ENCODE results near the gene ETV6. TPM values are rescaled to one million over a fixed set of nuclear protein-coding genes. Genes with fewer than 3 reads are reported as not detected.

Gene ETV6
- total RNA-seq, 8 experiments from 2014 or later, result 2.9 to 18.6 (median 4.9) TPM

- Histone ChIP-seq H3K27ac (no peak overlapping the region), H3K4me3 (no peak overlapping the region), H3K4me1 (replicated peaks in 1 of 2) (peaks cover 9% of the 10 kb centered on the region in 2 donors)
- in situ Hi-C loops (cut with MboI; ENCODE audit: low pct_unique_long_range_greater_than_20kb in 2 of 9, low sequenced_read_pairs in 9 of 9, unreplicated experiment in 9 of 9), result no loop called here
- WGBS, 10 experiments, result 44 to 100% (median 72%) methylated on average over 2 to 5 of the region's 5 CpGs
- ATAC-seq (replicated peaks in 6 of 8), result no peak
These were observed 226.8 kb downstream of the ETV6 start for GRCh38 chr12:11876307-11876706.

DNA sequence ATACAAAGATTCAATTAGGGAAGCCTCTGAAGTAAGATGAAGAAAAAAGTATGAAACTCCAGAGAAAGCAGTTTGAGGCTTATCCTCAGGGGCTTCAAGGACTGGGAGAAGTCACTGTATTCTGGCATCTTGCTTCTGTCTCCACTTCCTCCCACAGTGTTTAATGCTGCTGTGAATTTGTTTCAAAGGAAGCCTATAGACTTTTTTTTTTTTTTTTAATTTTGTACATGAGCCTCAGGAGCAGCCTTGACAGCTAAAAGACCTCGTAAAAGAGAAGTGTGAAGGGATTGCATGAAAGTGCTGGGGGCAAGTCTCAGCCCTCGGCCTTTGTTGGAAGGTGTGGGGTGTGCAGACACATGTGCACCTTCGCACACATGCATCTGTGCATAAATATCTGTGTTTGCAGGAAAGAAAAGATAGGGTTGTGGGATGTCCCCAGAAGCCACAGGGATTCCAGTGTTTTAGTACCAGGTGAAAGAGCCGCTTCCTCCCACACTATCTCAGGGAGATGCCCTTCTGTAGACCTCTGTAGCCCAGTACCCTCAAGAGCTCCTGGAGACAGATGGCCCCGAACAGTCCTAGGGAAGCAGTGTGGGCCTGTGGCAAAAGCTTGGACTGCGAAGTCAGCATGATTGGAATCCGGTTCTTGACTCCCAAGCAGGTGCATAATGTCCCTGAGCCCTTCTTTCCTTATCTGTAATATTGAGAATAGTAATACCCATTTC, 227.8 kb downstream of the ETV6 start:
- Histone ChIP-seq H3K27ac (no peak overlapping the region), H3K4me3 (no peak overlapping the region), H3K4me1 (replicated peaks in 1 of 2) (peaks cover 9% of the 10 kb centered on the region in 2 donors)
- in situ Hi-C loops (cut with MboI; ENCODE audit: low pct_unique_long_range_greater_than_20kb in 2 of 9, low sequenced_read_pairs in 9 of 9, unreplicated experiment in 9 of 9), result no loop called here
- WGBS, 10 experiments, result 81 to 100% (median 92%) methylated on average over 1 to 5 of the region's 7 CpGs; no CpG with 5 or more reads in 4 of the 10 experiments
- ATAC-seq (replicated peaks in 6 of 8), result peak in 4 of 8 experiments; percentile 3 to 23 (median 12)

GRCh38 chr12:11877869-11878780, 228.7 kb downstream of the ETV6 start:
- no peak overlapping the region for H3K27ac ChIP-seq
- H3K4me1 ChIP-seq (replicated peaks in 1 of 2), result peaks cover 9% of the 10 kb centered on the region in 2 donors
- H3K4me3 ChIP-seq, result no peak overlapping the region
- ATAC-seq (replicated peaks in 6 of 8), result peak; percentile 95 to 98 (median 98)
- WGBS, 10 experiments, result 45 to 90% (median 69%) methylated on average over 3 to 11 of the region's 14 CpGs
- in situ Hi-C loops (cut with MboI; ENCODE audit: low pct_unique_long_range_greater_than_20kb in 2 of 9, low sequenced_read_pairs in 9 of 9, unreplicated experiment in 9 of 9), result no loop called here

GRCh38 chr12:11879306-11879705, 229.8 kb downstream of the ETV6 start:
- Histone ChIP-seq H3K27ac (no peak overlapping the region), H3K4me3 (no peak overlapping the region), H3K4me1 (replicated peaks in 1 of 2) (peaks cover 9% of the 10 kb centered on the region in 2 donors)
- ATAC-seq (replicated peaks in 6 of 8), result no peak
- WGBS, 10 experiments, result 0 to 100% (median 80%) methylated on average over 1 to 4 of the region's 4 CpGs
- in situ Hi-C loops (cut with MboI; ENCODE audit: low pct_unique_long_range_greater_than_20kb in 2 of 9, low sequenced_read_pairs in 9 of 9, unreplicated experiment in 9 of 9), result no loop called here

DNA sequence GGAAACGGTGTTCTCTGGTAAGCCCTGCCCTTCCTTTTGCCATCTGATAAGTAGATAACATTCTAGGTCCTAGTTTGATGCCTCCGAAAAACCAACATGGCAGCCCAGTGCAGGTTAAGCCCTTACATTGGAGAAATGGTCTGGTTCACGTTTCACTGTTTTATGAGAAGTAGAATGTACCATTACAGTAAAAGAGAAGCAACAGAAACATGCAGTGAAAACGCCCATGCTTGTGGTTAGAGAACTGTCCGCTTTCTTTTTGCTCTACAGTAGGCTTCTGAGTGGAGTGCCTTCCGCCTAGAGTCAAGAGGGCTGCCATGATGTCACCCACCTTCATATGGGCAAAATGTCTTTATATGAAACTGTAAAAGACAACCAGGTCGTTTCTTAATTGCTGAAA, 230.9 kb downstream of the ETV6 start:
- H3K4me3 ChIP-seq, result no peak overlapping the region
- in situ Hi-C loops (cut with MboI; ENCODE audit: low pct_unique_long_range_greater_than_20kb in 2 of 9, low sequenced_read_pairs in 9 of 9, unreplicated experiment in 9 of 9), result no loop called here
- 70 to 100% (median 92%) methylated on average over 1 to 6 of the region's 7 CpGs for WGBS, 10 experiments
- peaks cover 9% of the 10 kb centered on the region in 2 donors for H3K4me1 ChIP-seq (replicated peaks in 1 of 2)
- no peak for ATAC-seq (replicated peaks in 6 of 8)
- no peak overlapping the region for H3K27ac ChIP-seq

DNA sequence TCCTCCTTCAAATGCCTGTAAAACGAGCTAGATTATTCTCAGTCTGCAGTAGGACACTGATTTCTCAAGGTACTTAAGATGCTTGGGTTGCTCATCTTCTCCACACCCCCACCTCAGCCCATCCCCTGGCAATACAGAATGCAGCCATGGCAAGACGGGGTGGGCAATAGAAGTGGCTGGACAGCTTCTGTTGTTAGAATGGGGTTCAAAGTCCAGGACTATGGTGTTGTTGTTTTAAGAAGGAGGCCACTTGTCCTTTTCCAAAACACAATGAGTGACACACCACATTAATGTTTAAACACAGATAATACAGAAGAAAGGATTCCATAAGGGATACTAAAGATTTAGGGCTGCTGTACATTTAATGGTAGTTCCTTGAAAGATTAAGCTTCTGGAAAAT, 232.4 kb downstream of the ETV6 start:
- Histone ChIP-seq H3K27ac (no peak overlapping the region), H3K4me3 (no peak overlapping the region), H3K4me1 (replicated peaks in 1 of 2) (peaks cover 9 to 14% of the 10 kb centered on the region in 2 donors)
- 46 to 100% (median 70%) methylated on average over 1 to 2 of the region's 2 CpGs; no CpG with 5 or more reads in 2 of the 10 experiments for WGBS, 10 experiments
- no peak for ATAC-seq (replicated peaks in 6 of 8)
- in situ Hi-C loops (cut with MboI; ENCODE audit: low pct_unique_long_range_greater_than_20kb in 2 of 9, low sequenced_read_pairs in 9 of 9, unreplicated experiment in 9 of 9), result no loop called here

DNA sequence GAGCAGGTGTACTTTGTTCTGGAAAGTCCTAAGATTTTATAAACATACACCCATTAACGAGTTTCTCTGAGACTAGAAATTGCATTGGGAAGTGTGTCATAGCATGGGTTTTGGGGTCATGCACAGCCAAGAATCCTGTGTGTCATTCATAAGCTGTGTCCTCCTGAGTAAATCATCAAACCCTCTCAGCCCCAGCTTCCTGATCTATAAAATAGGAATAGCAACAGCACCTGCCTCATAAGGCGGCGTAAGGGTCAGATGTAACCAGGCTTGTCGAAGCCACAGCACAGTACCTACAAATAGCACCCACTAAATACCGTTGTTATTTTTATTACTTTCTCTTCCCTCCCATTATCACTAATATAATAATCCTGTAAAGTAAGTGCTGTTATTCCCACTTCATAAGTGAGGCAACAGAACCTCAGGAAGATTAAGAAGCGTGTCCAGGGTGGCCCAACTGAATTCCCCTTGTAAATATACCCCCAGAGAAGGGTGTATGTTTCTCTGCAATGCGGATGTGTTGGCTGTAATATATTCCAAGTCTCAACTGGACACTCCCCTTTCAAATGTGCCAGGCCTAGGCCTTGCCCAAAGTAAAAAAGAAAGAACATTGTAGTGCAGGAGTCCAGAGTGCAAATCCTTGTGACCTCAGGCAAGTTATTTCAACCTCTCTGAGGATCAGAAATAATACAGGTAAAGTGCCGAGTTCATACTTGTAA, 233.0 kb downstream of the ETV6 start:
- peak in 3 of 8 experiments; percentile 11 to 72 (median 70) for ATAC-seq (replicated peaks in 6 of 8)
- WGBS, 10 experiments, result 65 to 100% (median 91%) methylated on average over 1 to 6 of the region's 8 CpGs; no CpG with 5 or more reads in 1 of the 10 experiments
- Histone ChIP-seq H3K27ac (no peak overlapping the region), H3K4me1 (replicated peaks in 1 of 2) (peaks cover 9 to 14% of the 10 kb centered on the region in 2 donors), H3K4me3 (no peak overlapping the region)
- in situ Hi-C loops (cut with MboI; ENCODE audit: low pct_unique_long_range_greater_than_20kb in 2 of 9, low sequenced_read_pairs in 9 of 9, unreplicated experiment in 9 of 9), result no loop called here

- ATAC-seq (replicated peaks in 6 of 8), result no peak
- Histone ChIP-seq H3K27ac (no peak overlapping the region), H3K4me3 (no peak overlapping the region), H3K4me1 (replicated peaks in 1 of 2) (peaks cover 0 to 5% of the 10 kb centered on the region in 2 donors)
- WGBS, 10 experiments, result 79 to 97% (median 90%) methylated on average over 1 to 11 of the region's 11 CpGs
- in situ Hi-C loops (cut with MboI; ENCODE audit: low pct_unique_long_range_greater_than_20kb in 2 of 9, low sequenced_read_pairs in 9 of 9, unreplicated experiment in 9 of 9), result no loop called here
These were observed 234.6 kb downstream of the ETV6 start for GRCh38 chr12:11884116-11884515.

DNA sequence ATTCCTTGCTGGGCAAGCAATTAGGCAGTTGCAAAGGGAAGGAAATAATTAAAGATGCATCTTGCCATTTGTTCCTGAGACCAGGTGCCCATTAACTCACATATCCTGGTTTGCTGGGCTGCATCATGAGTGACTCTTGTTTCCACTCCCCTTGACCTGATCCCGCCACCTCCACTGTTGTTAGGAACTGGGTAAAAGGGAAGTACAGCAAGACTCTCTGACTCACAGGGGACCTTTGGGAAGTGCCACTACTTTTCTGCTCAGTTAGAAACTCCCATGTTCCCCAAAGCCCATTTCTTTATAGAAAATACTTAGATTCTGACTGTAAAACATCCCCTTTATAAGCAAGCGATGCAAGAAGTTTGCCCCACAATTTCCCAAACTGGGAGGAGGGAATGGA, 235.2 kb downstream of the ETV6 start:
- in situ Hi-C loops (cut with MboI; ENCODE audit: low pct_unique_long_range_greater_than_20kb in 2 of 9, low sequenced_read_pairs in 9 of 9, unreplicated experiment in 9 of 9), result no loop called here
- Histone ChIP-seq H3K4me3 (no peak overlapping the region), H3K27ac (no peak overlapping the region), H3K4me1 (replicated peaks in 1 of 2) (peaks cover 0 to 5% of the 10 kb centered on the region in 2 donors)
- WGBS, 10 experiments, result 80 to 100% (median 100%) methylated on average over 1 to 2 of the region's 2 CpGs; no CpG with 5 or more reads in 1 of the 10 experiments
- ATAC-seq (replicated peaks in 6 of 8), result no peak

DNA sequence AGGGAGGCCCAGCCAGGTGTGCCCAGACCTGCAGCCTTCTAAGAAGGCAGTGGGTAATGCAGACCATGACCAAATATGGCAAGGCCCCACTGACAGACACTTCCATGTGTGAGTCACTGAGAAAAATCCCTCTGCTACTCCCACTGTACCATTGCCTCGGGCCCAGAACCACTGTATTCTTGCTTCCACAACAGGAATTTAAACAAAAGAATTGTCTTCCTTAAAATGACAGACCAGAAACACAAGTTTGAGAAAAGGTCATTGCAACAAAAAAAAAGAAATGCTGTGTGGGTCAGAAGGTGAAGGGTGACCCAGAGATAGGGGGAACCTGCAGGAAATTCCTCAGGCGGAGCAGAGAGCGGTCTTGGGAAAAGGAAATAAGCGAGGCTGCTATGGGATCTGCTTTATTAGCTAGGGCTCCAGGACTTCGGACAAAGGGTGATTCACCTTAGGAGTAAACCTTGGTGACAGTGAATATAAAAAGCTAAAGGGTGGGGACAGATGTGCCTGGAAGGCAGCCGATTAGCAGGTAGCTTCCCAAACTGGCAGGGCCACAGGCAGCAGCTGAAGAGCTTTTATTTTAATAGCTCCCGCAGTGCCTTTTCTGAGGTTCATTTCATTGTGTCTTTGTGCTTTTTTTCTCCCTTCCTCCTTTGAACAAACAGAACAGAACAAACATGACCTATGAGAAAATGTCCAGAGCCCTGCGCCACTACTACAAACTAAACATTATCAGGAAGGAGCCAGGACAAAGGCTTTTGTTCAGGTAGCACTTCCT, 236.0 kb downstream of the ETV6 start:
- peak in 4 of 8 experiments; percentile 41 to 76 (median 62) for ATAC-seq (replicated peaks in 6 of 8)
- Histone ChIP-seq H3K4me1 (replicated peaks in 1 of 2) (peaks cover 0 to 5% of the 10 kb centered on the region in 2 donors), H3K4me3 (no peak overlapping the region), H3K27ac (no peak overlapping the region)
- in situ Hi-C loops (cut with MboI; ENCODE audit: low pct_unique_long_range_greater_than_20kb in 2 of 9, low sequenced_read_pairs in 9 of 9, unreplicated experiment in 9 of 9), result no loop called here
- 77 to 100% (median 88%) methylated on average over 2 to 7 of the region's 8 CpGs; no CpG with 5 or more reads in 1 of the 10 experiments for WGBS, 10 experiments

DNA sequence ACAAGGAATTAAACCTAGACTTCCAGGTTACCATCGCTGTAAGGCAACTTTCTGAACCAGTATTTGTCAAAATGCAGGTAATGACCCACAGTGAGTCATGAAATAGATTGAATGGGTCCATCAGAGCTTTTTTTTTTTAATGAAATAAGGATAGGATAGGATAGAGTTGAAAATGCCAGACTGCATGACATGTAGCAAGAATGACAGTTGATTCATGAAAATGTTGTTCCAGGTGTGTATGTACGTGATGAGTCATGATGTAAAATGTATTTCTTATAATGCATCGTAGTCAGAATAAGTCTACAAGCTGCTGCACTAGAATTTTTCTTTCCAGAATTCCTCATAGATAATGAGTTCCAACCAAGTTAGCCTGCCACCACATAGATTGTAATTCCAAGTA, 236.9 kb downstream of the ETV6 start:
- H3K4me1 ChIP-seq (replicated peaks in 1 of 2), result peaks cover 0 to 5% of the 10 kb centered on the region in 2 donors
- no peak overlapping the region for H3K4me3 ChIP-seq
- ATAC-seq (replicated peaks in 6 of 8), result no peak
- no peak overlapping the region for H3K27ac ChIP-seq
- in situ Hi-C loops (cut with MboI; ENCODE audit: low pct_unique_long_range_greater_than_20kb in 2 of 9, low sequenced_read_pairs in 9 of 9, unreplicated experiment in 9 of 9), result no loop called here
- WGBS, 10 experiments, result 86 to 100% (median 100%) methylated on average over 1 to 3 of the region's 3 CpGs; no CpG with 5 or more reads in 1 of the 10 experiments

DNA sequence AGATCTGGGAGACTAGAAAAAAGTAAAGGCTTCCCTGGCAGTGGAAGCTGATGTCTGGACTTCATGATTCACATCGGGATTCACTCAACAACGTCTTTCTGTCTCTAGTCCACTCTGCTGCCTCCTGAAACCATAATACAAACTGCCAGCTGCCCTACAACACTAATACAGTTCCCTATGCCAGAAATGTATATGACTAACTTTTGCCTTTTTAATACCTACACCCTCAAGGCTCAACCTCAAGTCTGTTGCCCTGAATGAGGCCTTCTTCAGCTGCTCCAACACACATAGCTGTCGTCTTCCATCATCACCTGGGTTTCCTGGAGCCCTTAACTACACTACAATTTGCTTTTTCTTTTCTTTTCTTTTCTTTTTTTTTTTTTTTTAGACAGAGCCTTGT, 238.6 kb downstream of the ETV6 start:
- Histone ChIP-seq H3K4me3 (no peak overlapping the region), H3K27ac (no peak overlapping the region), H3K4me1 (replicated peaks in 1 of 2) (peaks cover 0 to 5% of the 10 kb centered on the region in 2 donors)
- ATAC-seq (replicated peaks in 6 of 8), result no peak
- WGBS, 10 experiments, result 64 to 100% (median 82%) methylated on average over 1 to 3 of the region's 3 CpGs; no CpG with 5 or more reads in 1 of the 10 experiments
- in situ Hi-C loops (cut with MboI; ENCODE audit: low pct_unique_long_range_greater_than_20kb in 2 of 9, low sequenced_read_pairs in 9 of 9, unreplicated experiment in 9 of 9), result no loop called here
